Hematopoietic multipotent progenitor cell treated with erythropoietin and hydrocortisone succinate and interleukin-3 and kit ligand, for 4 days (in vitro differentiated cells): Measurements from ENCODE around the gene PC.

ENCODE experiments used
- DNase-seq: peaks from one replicate; pipeline ENCODE4 v3.0.0-alpha.2; 2015

PC gene

GRCh38 chr11:66881927-66882452, 76.2 kb downstream of the PC start:
- DNase-seq, result peak; percentile 32

- DNase-seq, result no peak
Measured at GRCh38 chr11:66881451-66881835, 76.7 kb downstream of the PC start.

GRCh38 chr11:66880496-66881450, 77.4 kb downstream of the PC start:
- DNase-seq, result peak; percentile 53

GRCh38 chr11:66879999-66880398, 78.2 kb downstream of the PC start:
- DNase-seq, result no peak

- no peak for DNase-seq
Measured at GRCh38 chr11:66879583-66879982, 78.6 kb downstream of the PC start.

GRCh38 chr11:66879000-66879399, 79.2 kb downstream of the PC start:
- DNase-seq, result no peak

GRCh38 chr11:66878474-66878873, 79.7 kb downstream of the PC start:
- DNase-seq, result no peak

- DNase-seq, result no peak
Measured at GRCh38 chr11:66877588-66878385, 80.4 kb downstream of the PC start.

GRCh38 chr11:66875378-66875777, 82.8 kb downstream of the PC start:
- DNase-seq, result no peak

- DNase-seq, result no peak
Measured at GRCh38 chr11:66874232-66874631, 84.0 kb downstream of the PC start.

GRCh38 chr11:66871521-66871901, 86.7 kb downstream of the PC start:
- DNase-seq, result no peak

- no peak for DNase-seq
Measured at GRCh38 chr11:66870616-66871520, 87.3 kb downstream of the PC start.

GRCh38 chr11:66870131-66870530, 88.1 kb downstream of the PC start:
- no peak for DNase-seq

GRCh38 chr11:66869567-66869870, 88.7 kb downstream of the PC start:
- DNase-seq, result no peak

- peak; percentile 90 for DNase-seq
Measured at GRCh38 chr11:66868726-66869566, 89.2 kb downstream of the PC start.

- DNase-seq, result no peak
Measured at GRCh38 chr11:66868082-66868725, 90.0 kb downstream of the PC start.

- DNase-seq, result no peak
Measured at GRCh38 chr11:66867425-66868040, 90.7 kb downstream of the PC start.

GRCh38 chr11:66866511-66866986, 91.6 kb downstream of the PC start:
- no peak for DNase-seq

GRCh38 chr11:66866007-66866406, 92.2 kb downstream of the PC start:
- DNase-seq, result no peak

GRCh38 chr11:66864924-66865697, 93.1 kb downstream of the PC start:
- no peak for DNase-seq
